Epidermal melanocyte (primary cell): ENCODE data around the gene AHI1.

Experiments used
- DNase-seq: peaks from one replicate; pipeline ENCODE4 v3.0.0; 2011; ENCODE audit warnings: low spot score; ENCODE audit not compliant: insufficient read length

The AHI1 gene

GRCh38 chr6:135497412-135498184 lies at the start of gene AHI1:
Gene AHI1, minus strand, starts transcription at chr6:135497740. Its CDS starts 5,503 bp downstream, at chr6:135492237.
- DNase-seq = peak; percentile 36

DNA sequence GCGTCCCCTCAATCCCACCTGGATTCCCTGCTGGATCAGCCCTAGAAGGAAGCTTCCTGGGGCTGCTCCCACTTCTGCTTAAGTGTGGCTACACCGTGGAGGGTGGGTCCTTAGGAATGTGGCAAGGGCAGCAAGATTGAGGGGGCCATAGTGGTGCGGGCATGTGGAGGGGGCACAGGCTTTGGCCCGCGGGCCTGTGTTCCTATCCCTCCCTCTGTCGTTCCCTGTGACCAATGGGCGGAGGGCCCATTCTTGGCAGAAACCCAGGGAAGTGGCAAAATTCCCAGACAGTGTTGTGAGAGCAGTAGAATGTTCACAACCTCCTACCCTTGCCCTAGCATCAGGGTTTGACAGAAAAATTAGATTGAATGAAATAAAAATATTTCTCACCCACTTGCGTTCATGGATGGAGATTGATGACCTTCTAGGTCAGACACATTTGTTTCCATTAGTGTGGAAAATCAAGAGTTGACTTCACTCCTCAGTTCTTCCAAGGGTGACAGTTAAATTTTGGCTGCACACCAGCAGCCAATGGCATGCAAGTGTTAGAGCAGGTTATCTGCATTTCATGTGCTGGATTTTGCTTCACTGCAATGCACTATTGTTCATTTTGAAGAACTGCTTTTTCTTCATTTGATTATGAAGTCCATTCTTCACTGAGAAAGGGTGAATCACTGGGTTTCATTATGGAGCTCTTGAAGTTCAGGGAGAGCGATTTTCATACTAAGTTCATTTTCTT lies 49.3 kb upstream of the AHI1 start:
- DNase-seq = no peak

DNA sequence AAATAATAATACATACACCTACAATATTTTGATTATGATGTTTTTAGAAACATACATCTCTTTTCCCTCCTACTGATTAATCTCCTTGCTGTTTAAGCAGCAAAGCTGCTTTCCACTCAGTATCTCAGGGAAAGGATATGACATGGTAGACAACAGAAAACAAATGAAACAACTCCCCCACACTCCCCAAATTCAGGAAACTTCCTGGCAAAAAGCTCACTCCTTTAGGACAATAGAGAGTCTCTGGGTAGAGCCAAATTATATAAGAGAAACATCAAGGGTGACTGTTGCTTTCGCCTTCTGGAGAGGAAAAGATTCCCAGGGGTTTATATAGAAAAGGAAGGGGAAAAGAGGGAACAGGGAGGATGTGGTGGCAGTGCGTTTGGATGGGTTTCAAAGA lies 48.7 kb upstream of the AHI1 start:
- no peak for DNase-seq

DNA sequence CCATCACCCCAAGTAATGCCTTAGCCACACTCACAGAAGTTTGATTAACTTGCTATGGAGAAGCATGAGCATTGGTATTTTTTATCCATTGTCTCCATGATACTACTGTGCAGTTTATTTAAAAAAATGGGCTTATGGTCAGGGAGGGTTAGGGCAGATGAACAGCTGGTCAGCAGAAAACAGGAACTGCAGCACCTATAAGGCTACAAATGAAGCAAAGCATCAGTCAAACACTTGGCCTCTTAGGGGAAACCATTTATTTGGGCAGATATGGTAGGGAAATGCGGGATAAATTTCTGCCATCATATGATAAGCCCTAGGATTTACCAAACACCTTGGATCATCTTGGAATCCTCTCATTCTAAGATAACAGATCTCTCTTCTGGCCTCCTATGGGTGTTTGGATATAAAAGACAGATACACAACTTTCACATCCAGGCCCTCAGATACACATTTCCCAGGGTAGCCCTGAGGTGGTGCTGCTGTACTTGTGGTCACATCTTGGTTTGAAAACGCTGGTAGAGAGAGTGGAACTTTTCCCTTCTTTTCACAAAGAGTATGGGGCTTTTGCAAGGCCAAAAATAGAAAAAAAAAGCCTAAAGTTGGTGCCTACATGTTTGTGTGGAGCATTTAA lies 42.8 kb upstream of the AHI1 start:
- DNase-seq = no peak

- DNase-seq = no peak
Measured at GRCh38 chr6:135537741-135538301, 40.3 kb upstream of the AHI1 start.

DNA sequence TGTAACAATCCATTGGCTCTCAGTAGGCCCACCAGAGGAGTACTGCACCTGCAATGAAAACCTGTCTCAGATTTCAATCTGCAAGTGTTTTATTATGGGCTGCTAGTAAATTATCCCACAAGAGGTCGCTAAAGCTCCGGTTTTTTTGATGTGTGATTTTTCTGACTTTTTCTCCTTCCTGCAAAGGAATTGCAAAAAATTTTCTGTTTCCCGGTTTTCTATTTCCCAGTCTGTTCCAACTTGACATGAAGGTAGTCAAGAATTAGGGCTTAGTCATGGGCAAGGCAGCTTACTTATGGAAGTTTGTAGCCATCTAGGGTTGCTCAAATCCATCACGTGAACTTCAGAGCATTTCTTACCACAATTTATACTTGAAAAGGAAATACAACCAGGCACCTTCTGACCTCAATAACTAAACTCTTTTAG lies 38.5 kb upstream of the AHI1 start:
- DNase-seq = peak; percentile 17

GRCh38 chr6:135534773-135535380 lies 37.3 kb upstream of the AHI1 start:
- DNase-seq = no peak

- DNase-seq = no peak
Measured at GRCh38 chr6:135532559-135532958, 35.0 kb upstream of the AHI1 start.

GRCh38 chr6:135531954-135532490 lies 34.5 kb upstream of the AHI1 start:
- no peak for DNase-seq

DNA sequence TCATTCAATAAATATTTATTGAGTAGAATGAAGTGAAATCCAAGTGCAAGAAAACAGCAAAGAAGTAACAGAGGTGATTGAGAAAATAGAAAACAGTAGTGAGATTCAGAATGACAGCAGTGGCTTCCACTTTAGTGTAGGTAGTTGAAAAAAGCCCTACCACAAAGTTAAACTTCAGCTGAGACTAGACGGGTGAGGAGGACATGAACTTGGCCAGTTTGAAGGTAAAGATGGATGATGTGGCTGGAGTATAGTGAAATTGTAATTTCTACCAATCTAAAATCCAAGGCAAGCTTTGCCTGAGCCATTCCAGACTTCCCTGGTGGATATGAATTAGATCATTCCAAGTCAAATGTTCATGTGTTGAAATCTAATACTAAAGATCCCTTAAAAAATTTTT lies 32.6 kb upstream of the AHI1 start:
- DNase-seq = no peak

DNA sequence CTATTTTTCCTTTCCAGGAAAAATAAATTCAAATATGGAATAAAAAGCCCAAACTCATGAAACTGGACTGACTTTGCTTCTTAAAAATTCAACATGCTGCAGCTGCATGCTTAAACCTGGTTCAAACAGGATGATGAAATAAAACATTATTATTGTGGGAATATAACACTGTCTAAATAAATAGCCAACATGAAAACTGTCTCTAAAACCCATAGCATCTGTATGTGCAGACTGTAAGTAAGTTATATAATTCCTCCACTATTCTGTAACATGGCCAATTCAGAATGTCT lies 30.4 kb upstream of the AHI1 start:
- no peak for DNase-seq

- DNase-seq = no peak
Measured at GRCh38 chr6:135527116-135527959, 29.8 kb upstream of the AHI1 start.

- DNase-seq = no peak
Measured at GRCh38 chr6:135525594-135525993, 28.1 kb upstream of the AHI1 start.

GRCh38 chr6:135522965-135523692 lies 25.6 kb upstream of the AHI1 start:
- no peak for DNase-seq

GRCh38 chr6:135521431-135521830 lies 23.9 kb upstream of the AHI1 start:
- no peak for DNase-seq

DNA sequence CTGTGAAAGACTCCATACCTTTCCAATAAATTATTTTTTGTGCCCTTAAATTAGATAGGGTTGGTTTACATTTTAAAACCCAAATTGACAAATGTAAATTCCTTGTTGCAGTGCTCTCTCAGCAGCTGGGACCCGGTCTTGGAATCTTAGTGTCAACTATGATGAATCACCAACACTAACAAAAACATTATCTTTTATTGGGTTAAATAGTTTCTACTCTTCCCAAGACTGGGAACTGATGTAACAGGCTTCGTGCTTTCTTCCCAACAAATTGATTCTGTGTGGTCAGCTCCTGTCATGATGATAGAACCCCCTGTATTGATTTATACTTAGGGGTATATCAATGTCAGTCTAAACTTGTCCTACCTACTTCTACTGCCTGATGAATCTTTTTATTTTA lies 23.2 kb upstream of the AHI1 start:
- no peak for DNase-seq

GRCh38 chr6:135519348-135519747 lies 21.8 kb upstream of the AHI1 start:
- no peak for DNase-seq

DNA sequence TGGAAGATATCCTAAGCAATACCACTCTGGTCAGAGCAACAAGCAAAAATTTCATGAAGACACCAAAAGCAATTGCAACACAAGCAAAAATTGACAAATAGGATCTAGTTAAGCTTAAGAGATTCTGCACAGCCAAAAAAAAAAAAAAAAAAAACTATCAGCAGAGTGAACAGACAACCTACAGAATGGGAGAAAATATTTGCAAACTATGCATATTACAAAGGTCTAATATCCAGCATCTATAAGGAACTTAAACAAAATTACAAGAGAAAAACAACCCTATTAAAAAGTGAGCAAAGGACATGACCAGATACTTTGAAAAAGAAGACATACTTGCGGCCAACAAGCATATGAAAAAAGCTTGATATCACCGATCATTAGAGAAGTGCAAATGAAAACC lies 20.0 kb upstream of the AHI1 start:
- no peak for DNase-seq

GRCh38 chr6:135514706-135515105 lies 17.2 kb upstream of the AHI1 start:
- no peak for DNase-seq
